HG03060 (cell line): Measurements from ENCODE around the gene RNF215.

Experiments used
- ATAC-seq: cut with Tn5 transposase; IDR thresholded peaks from one replicate; pipeline ENCODE4 v1.9.1; 2021; ENCODE audit warnings: low read depth, moderate number of reproducible peaks; ENCODE audit not compliant: unreplicated experiment

The RNF215 gene

DNA sequence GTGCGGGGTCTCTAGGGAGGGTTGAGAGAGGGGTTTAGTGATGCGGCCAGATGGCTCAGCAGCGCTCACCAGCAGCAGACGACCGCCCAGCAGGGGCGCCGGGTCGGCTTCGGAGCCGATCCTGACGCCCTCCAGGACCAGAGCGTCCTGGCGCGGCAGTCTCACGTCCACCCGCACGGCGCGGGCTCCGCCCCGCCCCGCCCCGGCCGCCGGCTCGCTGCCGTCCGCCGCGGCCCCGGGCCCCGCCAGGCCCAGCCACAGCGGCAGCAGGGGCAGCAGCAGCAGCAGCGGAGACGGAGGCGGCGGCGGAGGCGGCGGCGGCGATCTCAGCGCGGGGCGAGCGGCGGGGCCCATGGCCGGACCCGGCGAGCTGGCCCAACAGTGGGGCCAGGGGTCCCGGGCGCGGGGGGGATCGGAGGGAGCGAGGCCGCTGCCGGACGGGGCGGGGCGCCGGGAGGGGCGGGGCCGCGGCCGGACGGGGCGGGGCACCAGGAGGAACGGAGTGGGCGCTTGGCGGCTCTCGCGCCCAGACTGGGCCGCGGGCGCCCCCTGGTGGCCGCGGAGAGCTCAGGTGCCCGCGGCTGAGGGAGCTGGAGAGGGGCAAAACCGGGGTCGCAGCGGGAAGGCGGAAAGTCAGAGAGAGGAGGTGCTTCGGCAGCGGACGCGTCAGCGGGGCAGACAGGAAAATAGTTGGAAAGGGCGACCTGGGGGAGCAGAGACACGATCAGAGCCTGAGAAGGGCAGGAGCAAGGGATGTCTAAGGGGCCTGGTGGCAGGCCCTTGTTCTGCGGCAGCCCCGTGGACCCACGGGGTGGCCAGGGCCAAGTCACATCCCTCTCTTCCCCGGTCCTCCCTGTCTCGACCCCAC lies at the start of gene RNF215:
Gene RNF215, minus strand, starts transcription at position 452 of the 868 bp plus-strand sequence. Its CDS starts 98 bp downstream, at position 354.
- ATAC-seq: no peak

DNA sequence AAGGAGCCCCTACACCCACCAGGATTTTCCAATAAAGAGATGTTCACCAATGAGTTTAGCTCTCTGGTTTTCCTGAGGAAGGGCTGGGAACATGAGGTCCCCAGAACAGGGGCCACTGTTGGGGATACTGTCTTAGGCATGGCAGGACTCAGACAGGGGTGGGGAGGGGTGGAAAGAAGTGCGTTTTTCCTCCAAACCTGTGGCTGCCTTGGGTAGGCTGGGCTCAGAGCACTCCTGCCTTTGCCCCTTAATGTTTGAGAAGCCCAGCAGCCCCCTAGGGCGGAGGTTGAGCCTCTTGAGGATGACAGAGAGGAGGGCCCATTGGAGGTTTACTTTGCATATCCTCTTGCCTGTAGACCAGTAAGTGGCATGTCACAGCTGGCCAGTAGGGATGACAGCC lies 49.0 kb upstream of the RNF215 start:
- no peak for ATAC-seq

DNA sequence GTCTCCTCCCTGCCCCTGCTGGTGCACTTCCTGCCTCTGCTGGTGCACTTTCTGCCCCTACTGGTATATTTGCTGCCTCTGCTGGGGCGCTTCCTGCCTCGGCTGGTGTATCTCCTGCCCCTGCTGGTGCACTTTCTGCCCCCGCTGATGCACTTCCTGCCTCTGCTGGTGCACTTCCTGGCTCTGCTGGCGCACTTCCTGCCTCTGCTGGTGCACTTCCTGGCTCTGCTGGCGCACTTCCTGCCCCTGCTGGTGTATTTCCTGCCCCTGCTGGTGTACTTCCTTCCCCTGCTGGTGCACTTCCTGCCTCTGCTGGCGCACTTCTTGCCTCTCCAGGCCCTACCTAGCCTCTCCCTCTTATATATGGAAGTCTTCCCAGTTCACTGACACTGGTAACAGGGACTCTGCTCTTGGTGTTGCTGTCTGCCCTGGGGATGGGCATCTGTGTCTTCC lies 48.5 kb upstream of the RNF215 start:
- no peak for ATAC-seq

DNA sequence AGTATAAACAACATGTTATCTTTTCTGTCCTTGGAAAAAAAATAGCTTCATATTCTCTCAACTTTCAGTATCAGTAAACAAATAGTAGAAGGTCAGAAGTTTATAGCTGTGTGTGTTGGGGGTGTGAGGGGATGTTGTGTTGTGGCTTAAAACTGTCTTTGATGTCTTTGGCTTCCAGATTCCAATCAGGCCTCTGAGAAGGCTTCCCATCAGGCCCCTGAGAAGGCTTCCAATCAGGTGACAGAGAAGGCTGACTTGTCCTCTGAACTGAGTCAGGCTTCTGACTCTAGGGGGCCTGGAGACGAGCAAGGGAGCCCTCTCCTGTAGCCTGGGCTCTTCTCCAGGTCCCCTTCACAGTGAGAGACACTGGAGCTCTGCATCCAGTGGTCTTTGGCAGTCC lies 47.6 kb upstream of the RNF215 start:
- ATAC-seq: no peak

DNA sequence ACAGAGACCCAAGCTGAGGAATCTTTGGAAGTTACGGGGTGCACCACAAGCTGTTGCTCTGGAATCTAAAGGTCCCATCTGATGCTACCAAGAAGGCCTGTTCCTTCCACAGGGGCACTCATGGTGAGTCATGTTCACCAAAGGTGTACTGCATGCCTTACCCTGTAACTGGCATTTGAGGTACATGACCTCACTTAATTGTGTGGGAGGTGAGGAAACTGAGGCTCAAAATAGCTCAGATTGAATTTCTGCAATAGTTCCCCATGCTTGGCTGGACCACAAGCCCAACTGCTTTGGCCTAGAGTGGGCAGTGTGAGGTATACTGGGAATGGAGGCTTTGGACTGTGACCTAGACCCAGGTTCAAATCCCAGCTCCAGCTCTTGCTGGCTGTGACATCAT lies 46.6 kb upstream of the RNF215 start:
- no peak for ATAC-seq

DNA sequence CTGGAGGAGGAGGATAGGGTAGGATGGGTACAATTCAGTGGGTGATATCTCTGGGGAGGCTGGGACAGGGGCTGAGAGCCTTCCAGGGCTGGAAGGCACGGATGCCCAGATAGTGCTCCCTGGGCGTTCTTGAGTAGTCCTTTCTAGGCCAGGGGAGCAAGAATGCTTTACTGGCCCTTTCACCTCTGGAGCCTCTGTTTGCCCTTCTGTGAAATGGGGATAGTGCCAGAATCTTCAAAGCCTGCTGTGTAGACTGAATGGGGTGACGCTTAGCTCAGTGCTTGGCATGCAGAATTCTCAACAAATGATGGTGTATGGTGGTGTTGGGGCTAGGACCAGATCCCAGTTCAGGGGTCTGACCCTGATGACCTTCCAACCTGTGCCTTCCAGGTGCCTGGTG lies 46.0 kb upstream of the RNF215 start:
- ATAC-seq: no peak

DNA sequence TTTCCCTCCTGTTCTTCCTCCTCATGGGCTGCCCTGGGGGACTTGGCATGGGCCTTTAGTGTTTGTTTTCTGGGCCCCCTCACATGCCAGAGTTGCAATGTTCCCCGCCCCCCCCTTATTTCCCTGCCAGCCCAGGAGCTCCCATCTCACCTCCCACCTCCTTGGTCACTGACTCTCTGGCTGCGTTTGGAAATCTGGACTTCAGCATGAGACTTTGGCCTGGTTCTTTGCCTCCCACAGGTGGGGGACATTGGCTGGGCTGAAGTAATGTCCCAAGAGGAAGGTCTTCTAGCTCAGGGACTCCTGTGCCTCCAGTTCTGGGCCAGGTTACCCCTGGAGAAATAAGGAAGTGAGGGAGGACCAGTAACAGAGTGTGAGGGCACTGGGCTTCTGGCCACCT lies 45.3 kb upstream of the RNF215 start:
- no peak for ATAC-seq

- no peak for ATAC-seq
These were observed 44.9 kb upstream of the RNF215 start for GRCh38 chr22:30432096-30432495.

- no peak for ATAC-seq
These were observed 43.7 kb upstream of the RNF215 start for GRCh38 chr22:30430933-30431332.

- ATAC-seq: no peak
These were observed 42.7 kb upstream of the RNF215 start for GRCh38 chr22:30429887-30430286.

DNA sequence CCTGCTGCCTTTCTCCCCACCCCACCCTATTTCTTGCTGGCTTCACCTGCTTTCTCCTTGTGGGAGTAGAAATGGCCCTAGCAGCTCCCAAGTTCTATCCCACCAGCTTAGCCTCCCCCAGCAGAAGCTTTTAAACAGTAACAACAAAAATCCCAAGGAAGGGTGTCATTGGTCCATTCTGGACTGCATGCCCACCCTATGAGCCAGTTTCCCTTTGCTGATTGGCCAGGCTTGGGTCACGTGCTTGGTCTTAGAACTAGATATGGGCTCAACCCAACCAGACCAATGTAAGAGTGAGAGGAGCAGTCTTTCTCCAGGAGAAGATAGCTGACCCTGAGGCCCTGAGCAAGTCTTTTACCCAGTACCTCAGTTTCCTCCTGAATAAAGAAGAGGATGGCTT lies 40.7 kb upstream of the RNF215 start:
- ATAC-seq: no peak

DNA sequence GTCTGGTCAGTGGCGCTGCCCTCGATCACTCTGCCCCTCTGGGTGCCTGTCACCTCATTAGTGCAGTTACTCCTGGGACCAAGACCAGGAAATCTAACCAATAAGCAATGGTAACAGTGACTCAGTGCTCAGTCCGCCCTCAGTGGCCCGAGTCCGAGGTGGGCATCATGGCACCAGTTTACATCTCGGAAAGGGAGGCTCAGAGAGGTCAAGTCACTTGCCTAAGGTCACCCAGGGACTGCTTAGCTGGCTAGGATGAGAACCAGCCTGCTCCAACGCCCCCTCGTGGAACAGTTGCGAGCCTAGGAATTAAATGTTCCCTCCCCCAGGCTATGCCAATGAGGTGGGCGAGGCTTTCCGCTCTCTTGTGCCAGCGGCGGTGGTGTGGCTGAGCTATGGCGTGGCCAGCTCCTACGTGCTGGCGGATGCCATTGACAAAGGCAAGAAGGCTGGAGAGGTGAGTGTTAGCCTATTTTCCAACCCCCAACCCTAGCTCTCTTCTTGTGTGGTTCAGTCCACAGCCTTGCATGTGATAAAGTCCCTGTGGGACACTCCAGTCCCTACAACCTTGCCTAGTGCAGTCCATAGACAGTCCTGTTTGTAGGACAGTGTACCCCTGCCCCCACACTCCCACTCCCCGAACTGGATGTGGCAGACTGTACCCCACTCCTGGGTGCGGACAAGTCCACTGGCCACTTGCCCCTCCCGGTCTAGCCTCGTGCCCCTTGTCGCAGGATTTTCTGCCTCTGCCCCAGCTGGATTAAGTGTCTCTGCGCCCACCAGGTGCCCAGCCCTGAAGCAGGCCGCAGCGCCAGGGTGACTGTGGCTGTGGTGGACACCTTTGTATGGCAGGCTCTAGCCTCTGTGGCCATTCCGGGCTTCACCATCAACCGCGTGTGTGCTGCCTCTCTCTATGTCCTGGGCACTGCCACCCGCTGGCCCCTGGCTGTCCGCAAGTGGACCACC lies 39.5 kb upstream of the RNF215 start:
- ATAC-seq: no peak

DNA sequence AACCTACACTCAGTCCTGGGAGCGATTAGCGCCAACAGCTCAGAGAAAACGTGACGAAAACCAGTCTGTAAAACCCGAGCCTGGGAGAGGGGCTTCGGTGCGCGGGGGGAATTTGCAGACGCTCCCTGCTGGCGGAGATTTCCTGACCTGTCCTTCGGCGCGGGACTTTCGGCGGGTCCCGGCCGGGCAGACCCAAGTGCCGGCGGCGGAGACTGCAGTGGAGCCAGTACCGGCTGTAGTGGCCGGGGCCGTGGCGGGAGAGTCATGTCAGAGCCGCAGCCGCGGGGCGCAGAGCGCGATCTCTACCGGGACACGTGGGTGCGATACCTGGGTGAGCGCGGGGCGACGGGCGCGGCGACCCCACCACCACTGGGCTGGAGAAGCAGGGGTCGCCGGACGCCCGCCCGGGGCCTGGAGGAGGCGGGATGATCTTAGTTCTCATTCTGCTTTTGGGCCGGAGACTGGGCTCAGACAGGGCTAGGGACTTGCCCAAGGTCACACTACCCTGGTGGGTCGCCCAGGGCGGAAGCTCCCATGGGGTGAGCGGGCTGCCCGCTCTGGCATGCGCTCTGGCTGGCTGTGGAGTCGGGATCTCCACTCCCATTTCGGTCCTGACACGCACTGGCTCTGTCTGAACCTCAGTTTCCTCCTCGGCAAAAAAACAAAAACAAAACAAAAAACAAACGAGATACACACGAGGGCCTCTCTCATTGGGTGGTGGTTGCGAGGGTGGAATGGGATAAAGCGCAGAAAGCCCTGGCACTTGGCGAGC lies 38.6 kb upstream of the RNF215 start, which contains the start of gene MTFP1:
Gene MTFP1, plus strand, starts transcription at position 153 of the 772 bp plus-strand sequence. Its CDS starts 112 bp downstream, at position 265.
- ATAC-seq: no peak

- ATAC-seq: no peak
These were observed 38.1 kb upstream of the RNF215 start for GRCh38 chr22:30425327-30425615.

DNA sequence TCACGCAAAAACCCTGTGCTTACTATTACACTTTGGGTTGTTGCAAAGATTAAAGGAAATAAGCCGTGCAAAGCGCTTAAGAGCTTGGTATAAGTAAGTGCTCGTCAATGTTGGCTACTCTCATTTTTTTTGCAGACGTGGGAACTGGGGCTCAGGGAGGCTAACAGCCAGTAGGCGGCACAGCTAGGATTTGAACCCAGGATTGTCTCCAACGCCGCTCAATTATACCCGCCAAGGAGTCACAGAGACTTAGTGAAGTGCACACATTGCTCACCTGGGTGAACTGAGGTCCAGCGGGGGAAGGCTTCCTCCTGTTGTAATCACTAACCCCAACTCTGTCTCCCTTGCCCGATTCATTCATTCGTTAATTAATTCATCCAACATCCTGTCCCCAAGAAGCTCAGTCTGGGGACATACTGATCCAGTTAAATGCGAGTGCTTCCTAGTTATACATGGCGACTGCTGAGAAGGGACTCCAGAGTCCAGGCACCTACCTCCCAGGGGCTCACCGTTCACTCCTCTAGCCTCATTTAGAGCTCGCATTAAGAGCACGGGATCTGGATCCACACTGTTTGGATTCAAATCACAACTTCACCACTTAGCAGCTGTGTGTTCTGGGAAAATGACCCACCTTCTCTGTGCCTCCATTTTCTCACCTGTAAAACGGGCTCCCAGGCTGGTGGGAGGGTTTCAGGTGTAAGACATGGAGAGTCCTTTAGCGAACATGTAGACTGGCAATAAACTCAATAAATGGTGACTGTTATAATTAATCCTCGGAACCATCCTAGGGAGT lies 37.5 kb upstream of the RNF215 start:
- no peak for ATAC-seq

DNA sequence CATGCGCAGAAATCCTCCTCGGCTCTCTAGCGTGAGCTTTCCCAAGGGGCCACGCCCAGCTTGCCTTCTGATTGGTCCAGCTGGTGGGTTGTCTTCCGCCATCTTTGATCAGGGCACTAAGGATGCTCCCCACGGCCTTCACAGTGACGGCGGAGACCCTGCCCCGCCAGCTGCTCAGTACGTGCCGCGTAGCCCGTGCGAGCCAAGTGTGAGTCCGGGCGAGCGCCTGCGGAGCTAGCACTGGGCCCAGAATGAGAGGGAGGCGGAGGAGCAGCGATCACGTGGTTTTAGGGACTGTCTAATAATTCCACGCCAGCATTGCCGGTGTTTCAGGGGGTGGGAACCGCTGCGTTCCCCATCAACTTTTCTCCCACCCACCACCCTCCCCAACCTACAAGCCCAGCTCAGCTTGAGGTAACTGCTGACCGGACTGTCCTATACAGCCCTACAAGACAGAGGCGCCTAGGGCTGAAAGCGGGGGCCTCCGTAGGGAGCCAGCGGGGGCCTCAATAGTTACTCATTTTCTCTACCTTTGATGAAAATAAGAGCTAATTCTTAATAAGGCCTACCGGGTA lies 36.8 kb upstream of the RNF215 start:
- ATAC-seq: peak; percentile 81

GRCh38 chr22:30423301-30423958 lies 36.2 kb upstream of the RNF215 start:
- no peak for ATAC-seq

DNA sequence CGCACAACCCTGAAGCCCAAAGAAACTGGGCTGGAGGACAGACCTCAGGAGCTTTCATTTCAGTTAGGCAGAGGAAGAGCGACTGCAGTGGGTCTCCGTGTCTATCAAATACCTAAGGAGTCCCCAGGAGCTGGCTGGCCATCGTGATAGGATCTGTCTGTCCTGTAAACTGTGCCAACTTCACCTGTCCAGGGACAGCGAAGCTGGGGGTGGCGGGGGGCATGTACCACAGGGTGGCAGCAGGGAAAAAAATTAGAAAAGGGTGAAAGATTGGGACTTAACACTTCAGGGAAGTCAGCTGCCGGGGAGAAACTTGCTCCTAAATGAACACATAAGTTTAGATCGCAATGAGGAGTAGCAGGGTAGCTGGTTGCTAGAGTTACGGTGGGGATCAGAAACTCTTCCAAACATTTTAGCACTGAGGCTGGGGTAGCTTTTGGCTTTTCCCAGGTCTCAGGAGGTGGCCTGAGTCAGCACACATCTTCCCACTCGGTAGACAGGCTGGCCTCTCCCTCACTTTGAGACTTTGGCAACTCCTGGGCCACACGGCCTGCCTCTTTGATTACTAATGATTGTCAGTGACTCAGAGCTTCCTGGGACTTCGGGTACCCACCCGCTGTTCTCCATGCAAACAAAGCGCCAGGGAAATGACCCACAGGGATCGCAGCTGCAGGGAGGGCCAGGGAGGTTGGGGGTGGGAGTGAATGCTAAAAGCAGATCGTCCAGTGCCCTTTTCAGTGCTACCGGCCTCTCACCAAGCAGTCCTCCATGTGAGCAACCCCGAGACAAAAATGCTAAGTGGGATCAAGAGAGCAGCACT lies 35.5 kb upstream of the RNF215 start:
- no peak for ATAC-seq
